NCI-H1105 treated with DMSO at 0.1 percent for 48 hours (cell line): ENCODE results near the gene LILRA1.
"Not testable (repeated sequence)": the region's sequence is repeated elsewhere in the genome, so short reads cannot be mapped to it uniquely, and the experiment has no call there.

Source experiments
- DNase-seq: peaks from one replicate; lab custom pipeline; 2025; lab: John Stamatoyannopoulos, UW

LILRA1 gene

GRCh38 chr19:54624934-54625730 lies 31.7 kb downstream of the LILRA1 start:
- DNase-seq = not testable (repeated sequence)

- DNase-seq = no peak
Measured at GRCh38 chr19:54626757-54627156, 33.3 kb downstream of the LILRA1 start.

GRCh38 chr19:54627912-54628311 lies 34.5 kb downstream of the LILRA1 start:
- not testable (repeated sequence) for DNase-seq

GRCh38 chr19:54630262-54630661 lies 36.8 kb downstream of the LILRA1 start, which contains the start of gene LILRB1:
TSS of gene LILRB1 (plus strand) at chr19:54630484. CDS start at chr19:54631074, 590 bp downstream.
- not testable (repeated sequence) for DNase-seq

DNA sequence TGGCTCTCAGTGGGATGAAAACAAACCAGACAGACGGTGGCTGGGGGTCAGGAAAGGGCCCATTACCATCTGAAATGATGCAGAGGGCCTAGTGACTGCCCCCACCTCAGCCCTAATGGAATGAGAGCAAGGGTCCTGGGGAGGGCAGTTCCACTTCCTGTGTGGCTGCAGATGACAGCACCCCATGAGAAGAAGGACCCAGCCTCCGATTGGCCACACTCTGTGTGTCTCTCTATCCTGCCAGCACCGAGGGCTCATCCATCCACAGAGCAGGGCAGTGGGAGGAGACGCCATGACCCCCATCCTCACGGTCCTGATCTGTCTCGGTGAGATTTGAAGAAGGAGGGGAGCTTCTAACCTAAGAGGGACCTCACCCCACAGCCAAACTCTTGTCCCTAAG lies 37.4 kb downstream of the LILRA1 start:
- no peak for DNase-seq

GRCh38 chr19:54631489-54632337 lies 38.3 kb downstream of the LILRA1 start:
- not testable (repeated sequence) for DNase-seq

DNA sequence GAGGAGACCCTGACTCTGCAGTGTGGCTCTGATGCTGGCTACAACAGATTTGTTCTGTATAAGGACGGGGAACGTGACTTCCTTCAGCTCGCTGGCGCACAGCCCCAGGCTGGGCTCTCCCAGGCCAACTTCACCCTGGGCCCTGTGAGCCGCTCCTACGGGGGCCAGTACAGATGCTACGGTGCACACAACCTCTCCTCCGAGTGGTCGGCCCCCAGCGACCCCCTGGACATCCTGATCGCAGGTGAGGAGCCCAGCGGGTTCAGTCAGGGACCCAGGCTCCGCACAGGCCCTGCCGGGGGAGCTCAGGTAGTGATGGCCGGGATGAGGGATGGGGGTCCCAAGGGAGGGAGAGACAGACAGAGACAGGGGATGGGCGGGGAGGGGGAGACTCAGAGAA lies 39.1 kb downstream of the LILRA1 start:
- DNase-seq = not testable (repeated sequence)

DNA sequence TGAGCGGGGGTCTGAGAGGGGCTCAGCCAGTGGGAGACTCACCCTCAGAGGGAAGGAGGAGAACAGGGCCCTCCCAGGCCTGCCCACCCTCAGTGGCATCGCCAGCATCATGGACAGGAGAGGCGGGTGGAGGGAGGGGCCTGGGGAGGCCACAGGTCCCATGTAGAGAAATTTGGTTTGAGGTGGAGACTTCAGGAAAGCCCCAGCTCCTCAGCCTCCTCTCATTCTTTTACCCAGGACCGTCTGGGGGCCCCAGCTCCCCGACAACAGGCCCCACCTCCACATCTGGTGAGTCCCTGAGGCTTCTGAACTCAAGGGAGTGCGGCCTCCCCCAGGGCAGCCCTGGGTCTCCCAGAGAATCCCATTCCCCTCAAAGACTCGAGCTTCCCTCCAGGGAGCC lies 40.0 kb downstream of the LILRA1 start:
- DNase-seq = no peak

DNA sequence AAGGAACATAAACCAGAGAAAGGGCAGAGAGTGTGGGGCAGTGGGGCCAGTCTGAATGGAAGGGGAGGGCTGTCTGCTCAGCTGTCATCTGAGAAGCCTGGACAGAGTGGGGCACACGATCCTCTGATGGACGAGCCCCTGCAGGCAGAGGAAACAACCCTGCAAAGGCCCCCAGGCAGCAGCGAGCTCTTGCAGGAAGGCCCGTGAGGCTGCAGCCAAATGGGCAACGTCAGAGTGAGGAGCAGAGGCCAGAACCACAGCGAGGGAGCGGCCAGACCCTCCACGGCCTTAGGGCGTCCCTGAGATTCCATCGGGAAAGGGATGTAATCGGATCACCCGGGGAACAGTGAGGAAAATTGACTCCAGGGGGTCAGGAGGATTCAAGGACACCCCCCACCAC lies 42.6 kb downstream of the LILRA1 start:
- not testable (repeated sequence) for DNase-seq

- DNase-seq = no peak
Measured at GRCh38 chr19:54638683-54639082, 45.3 kb downstream of the LILRA1 start.

DNA sequence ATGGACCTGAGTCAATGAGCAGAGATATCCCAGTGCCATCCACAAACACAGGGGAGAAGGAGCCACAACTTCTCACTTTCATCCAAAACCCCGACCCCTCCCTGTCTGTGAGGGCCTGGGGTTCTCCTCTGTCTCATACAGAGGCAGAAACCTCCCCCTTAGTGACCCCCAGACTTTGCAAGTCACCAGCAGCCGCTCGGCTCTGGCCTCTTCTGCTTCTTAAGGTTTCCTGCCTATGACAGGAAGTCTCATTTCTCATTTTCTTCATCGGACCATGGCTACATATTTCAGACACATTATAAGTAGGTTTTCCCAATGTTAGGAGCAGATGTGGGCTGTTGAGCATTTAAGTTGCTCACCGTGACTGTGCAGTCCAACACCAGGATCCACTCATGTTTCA lies 49.5 kb downstream of the LILRA1 start:
- not testable (repeated sequence) for DNase-seq

GRCh38 chr19:54643583-54643982 lies 50.2 kb downstream of the LILRA1 start:
- DNase-seq = not testable (repeated sequence)

DNA sequence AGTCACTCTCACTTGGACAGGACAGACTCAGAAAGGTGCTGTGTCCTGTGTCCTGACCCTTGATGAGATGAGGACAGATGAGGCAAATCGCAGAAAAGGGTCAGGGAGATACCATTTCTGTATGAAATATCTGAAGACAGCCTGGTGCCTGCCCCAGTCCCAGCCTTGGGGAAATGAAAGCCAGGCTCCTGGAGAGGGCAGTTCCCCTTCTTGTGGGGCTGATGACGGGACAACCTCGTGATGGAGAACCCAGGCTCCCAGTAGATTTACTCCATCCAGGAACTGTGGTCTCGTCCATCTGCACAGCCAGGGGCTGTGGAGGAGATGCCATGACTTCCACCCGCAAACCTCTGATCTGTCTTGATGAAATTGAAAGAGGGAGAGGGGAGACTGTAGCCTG lies 50.6 kb downstream of the LILRA1 start:
- no peak for DNase-seq

DNA sequence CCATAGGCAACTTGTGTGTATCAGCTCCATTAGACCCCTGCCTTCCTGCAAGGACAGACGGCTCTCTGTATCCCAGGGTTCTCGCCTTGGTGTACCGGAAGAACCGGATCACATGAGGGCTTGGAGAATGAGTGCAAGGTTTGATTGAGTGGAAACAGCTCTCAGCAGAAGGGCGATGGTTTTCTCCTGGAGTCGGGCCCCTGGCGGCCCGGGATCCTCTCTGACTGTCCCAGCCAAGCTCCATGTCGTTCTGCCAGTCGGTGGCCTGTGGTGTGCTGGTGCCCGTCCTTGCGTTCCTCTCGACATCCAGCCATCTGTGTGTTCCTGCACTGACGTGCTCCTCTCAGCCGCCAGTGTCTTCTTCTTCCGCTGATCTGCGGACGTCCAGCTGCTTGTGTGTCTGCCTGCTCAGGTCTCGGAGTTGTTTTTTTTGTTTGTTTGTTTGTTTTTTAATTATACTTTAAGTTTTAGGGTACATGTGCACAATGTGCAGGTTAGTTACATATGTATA lies 53.0 kb downstream of the LILRA1 start:
- no peak for DNase-seq

DNA sequence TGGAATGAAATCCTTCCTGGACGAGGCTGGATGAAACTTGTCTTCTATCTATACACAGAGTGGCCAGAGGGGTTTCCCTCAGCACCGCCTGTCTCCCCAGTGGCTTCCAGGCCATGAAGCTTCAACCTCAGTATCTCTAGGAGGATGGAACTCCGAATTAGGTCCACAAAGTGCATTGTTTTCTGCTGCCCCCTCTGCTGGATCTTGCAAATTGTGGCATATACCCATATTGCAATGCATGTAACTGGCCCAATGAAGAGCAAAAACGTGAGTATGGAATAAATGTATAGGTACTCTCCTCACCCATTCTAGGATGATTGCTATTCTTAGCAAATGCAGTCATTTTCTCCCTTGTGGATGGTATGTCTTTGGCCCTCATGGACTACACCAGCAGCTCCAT lies 54.7 kb downstream of the LILRA1 start:
- no peak for DNase-seq

DNA sequence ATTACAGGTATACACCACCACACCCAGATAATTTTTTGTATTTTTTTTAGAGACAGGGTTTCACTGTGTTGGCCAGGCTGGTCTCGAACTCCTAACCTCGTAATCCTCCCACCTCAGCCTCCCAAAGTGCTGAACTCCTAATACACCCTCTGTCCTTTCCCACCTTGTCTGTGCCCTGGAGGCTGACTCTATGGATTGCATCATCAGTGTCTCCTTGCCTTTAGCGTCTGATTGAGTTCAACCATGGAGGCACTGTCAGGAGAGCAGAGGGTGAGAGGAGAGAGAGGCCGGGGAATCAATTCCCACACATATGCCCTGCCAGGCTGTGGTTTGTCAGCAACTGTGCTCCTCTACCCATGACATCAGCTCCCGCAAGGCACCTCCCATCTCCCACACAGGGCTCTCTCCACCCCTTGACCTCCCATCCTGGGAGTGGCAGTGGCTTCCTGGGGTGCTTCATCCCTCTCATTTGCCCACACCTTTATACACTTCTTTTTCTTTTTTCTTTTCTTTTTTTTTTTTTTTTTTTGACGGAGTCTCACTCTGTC lies 56.8 kb downstream of the LILRA1 start:
- DNase-seq = no peak
